Measurements from ENCODE around the gene MAPK11. TPM values are rescaled to one million over a fixed set of nuclear protein-coding genes. Genes with fewer than 3 reads are reported as not detected.

The MAPK11 gene
- total RNA-seq, 1 donor from 2014 or later, result 26.1 TPM

DNA sequence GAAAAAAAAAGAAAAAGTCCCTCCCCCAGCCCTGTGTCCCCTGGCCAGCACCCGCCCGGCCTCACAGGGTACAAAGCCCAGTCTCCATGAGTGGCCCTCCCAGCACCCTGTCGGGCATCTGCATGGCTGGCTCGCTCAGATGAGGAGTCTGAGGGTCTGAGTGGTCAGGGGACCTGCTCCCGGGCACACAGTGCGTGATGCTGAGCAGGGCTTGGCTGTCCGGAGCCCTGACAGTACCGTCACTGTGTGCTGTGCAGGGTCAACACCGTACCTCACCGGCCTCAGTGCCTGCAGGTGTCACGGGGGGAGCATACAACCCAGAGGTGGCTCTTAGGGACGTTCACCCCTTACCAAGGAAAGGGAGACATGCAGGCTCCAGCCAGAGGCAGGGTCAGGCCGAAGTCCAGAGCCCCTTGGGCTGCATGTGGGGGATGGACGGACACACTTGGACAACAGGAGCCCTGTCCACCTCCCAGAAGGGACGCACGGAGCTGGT is 40.8 kb upstream of the MAPK11 start:
- no peak overlapping the region for H3K4me3 ChIP-seq
- no peaks in the 10 kb centered on the region for H3K27me3 ChIP-seq
- no peak for DNase-seq
- no peaks in the 10 kb centered on the region for H3K9me3 ChIP-seq
- peaks cover 36% of the 10 kb centered on the region for H3K4me1 ChIP-seq
- no peak for ATAC-seq
- no peaks in the 10 kb centered on the region for H3K36me3 ChIP-seq
- TF ChIP-seq, protein P1, sequence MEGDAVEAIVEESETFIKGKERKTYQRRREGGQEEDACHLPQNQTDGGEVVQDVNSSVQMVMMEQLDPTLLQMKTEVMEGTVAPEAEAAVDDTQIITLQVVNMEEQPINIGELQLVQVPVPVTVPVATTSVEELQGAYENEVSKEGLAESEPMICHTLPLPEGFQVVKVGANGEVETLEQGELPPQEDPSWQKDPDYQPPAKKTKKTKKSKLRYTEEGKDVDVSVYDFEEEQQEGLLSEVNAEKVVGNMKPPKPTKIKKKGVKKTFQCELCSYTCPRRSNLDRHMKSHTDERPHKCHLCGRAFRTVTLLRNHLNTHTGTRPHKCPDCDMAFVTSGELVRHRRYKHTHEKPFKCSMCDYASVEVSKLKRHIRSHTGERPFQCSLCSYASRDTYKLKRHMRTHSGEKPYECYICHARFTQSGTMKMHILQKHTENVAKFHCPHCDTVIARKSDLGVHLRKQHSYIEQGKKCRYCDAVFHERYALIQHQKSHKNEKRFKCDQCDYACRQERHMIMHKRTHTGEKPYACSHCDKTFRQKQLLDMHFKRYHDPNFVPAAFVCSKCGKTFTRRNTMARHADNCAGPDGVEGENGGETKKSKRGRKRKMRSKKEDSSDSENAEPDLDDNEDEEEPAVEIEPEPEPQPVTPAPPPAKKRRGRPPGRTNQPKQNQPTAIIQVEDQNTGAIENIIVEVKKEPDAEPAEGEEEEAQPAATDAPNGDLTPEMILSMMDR (IDR thresholded peaks at IDR 0.05), result no peak
- H3K27ac ChIP-seq, result no peak overlapping the region
- intact Hi-C loops (cut with DNase I), result no loop called here

DNA sequence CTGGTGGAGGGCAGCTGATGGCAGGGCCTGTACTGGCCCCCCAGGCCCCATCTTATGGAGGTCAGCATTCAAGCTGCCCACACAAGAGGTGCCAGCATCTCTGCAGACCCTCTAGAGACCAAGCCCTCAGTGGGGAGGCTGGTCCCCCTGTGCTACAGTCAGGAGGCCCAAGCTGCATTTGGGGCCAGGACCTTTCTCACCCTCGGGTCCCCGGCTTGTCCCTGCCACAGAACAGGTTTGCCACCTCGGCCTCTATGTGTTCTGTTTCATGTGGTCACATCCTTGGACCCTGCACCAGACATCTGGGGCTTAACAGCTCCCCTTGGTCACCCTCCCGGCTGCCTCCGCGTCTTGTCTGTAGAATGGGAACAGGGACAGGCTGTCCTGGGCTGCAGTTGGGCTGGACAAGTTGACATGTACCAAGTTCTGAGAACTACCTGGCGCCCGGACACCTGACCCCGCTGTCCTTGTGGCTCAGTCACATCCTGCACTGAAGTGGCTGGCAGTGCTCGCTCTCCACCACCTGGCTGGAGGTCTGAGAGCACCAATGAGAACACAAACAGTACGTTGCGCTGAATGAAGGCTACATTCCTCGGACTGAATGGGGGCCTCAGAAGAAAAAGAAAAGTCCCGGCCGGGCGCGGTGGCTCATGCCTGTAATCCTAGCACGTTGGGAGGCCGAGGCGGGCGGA is 40.0 kb upstream of the MAPK11 start:
- H3K36me3 ChIP-seq, result no peaks in the 10 kb centered on the region
- peaks cover 41% of the 10 kb centered on the region for H3K4me1 ChIP-seq
- ATAC-seq (peak; percentile 56), DNase-seq (peak; percentile 93)
- intact Hi-C loops (cut with DNase I), result no loop called here
- H3K9me3 ChIP-seq, result no peaks in the 10 kb centered on the region
- H3K27me3 ChIP-seq, result no peaks in the 10 kb centered on the region
- peak overlapping the region; percentile 92 for H3K27ac ChIP-seq
- no peak overlapping the region for H3K4me3 ChIP-seq
- TF ChIP-seq, protein P1 (IDR thresholded peaks at IDR 0.05), result no peak

DNA sequence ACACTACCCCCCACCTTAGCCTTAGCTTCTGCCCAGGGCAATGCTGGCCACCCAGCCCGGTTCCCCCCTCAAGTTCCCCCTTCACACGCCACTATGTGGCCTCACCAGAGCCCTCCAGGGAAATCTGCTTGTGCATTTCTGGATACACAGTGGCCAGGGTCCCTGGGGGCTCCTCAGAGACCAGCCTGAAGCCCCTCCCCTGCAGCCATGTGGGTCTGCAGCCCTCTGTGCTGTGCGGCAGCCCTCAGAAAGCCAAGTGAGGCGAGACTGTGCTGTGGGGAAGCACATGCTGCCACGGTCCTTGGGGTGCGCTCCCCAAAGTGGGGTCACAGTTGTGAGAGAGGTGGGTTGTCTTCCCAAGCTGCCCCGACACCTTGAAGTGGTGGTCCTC is 39.4 kb upstream of the MAPK11 start:
- Histone ChIP-seq H3K4me3 (no peak overlapping the region), H3K4me1 (peaks cover 41% of the 10 kb centered on the region), H3K9me3 (no peaks in the 10 kb centered on the region), H3K27ac (peak overlapping the region; percentile 92), H3K27me3 (no peaks in the 10 kb centered on the region), H3K36me3 (no peaks in the 10 kb centered on the region)
- DNase-seq (no peak), ATAC-seq (no peak)
- intact Hi-C loops (cut with DNase I), result no loop called here
- TF ChIP-seq, protein P1 (IDR thresholded peaks at IDR 0.05), result no peak

DNA sequence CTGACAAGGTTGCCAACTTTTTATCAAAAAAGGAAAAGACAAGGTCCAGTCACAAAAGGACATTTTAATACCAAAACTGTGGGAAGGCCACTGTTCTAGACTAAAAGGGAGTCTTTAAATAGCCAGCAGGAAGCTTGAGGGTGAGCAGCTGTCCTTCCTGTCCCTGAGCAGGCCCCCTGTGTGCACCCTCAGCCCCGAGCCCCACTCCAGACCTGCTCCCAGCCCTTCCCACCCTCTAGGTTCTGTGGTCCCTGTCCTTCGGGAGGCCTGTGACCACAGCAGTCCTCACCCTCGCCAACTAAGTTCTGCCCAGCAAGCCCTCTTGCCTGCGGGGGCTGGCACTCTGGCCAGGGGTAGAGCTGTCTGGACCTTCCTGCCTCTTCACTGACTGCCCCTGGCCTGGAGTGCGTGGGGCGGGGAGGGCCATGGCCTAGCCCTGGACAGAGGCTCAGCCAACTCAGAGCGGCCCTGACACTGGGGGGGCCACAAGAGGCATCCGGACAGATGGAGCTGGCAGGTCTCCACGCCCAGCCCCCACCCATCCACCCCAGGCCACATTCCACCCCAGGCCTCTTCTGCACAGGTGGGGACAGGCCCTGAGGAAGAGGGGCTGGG is 38.9 kb upstream of the MAPK11 start:
- H3K27ac ChIP-seq, result peak overlapping the region; percentile 92
- no peaks in the 10 kb centered on the region for H3K27me3 ChIP-seq
- DNase-seq, result no peak
- H3K9me3 ChIP-seq, result no peaks in the 10 kb centered on the region
- intact Hi-C loops (cut with DNase I), result no loop called here
- TF ChIP-seq, protein P1 (IDR thresholded peaks at IDR 0.05), result no peak
- H3K4me1 ChIP-seq, result peaks cover 44% of the 10 kb centered on the region
- H3K4me3 ChIP-seq, result no peak overlapping the region
- no peaks in the 10 kb centered on the region for H3K36me3 ChIP-seq
- ATAC-seq, result no peak

DNA sequence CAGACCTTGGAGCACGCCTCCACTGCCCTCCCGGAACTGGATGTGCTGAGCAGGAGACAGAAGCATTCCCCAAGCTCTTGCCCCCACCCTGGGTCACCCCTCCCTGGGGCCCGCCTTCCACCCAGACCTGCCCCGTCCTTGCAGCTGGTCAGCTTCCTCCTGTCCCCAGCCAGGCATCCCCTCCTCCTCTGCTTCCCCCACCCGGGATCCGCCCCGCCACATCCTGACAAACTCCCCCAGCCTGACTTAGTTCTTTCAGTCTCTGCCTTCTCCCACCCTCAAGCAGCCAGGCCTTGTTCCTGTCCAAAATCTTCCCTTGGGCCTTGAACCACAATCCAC is 38.4 kb upstream of the MAPK11 start:
- DNase-seq, result peak; percentile 92
- Histone ChIP-seq H3K27me3 (no peaks in the 10 kb centered on the region), H3K36me3 (no peaks in the 10 kb centered on the region), H3K4me3 (peak overlapping the region; percentile 15), H3K27ac (peak overlapping the region; percentile 92), H3K4me1 (peaks cover 44% of the 10 kb centered on the region), H3K9me3 (no peaks in the 10 kb centered on the region)
- TF ChIP-seq, protein P1 (IDR thresholded peaks at IDR 0.05), result no peak
- ATAC-seq, result peak; percentile 45
- intact Hi-C loops (cut with DNase I), result no loop called here

All from upper lobe of right lung (tissue), 1 donor.